ENCODE results near the gene SPIN2B.

DNA sequence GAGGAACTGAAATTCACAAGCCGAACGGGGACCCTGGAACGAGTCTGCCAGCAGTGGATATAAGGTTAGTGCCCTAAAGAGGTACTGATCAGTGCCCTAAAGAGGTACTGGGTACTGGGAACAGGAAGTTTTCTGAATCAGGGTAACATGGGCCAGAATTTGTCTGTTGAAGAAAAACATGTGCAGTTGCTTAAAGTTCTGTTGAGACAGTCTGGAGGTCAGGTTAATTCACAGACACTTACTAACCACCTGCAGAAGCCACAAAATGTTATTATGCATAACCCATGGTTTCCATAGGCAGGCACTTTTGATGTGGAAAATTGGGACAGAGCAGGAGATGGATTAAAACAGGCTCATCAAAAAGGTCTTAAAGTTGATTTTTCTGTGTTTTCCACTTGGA lies 17.9 kb downstream of the SPIN2B start:
- TF ChIP-seq EZH2 (IDR thresholded peaks at IDR 0.05; ENCODE audit: insufficient read depth, poor library complexity, severe bottlenecking): no peak
- TF ChIP-seq EZH2phosphoT487 (IDR thresholded peaks at IDR 0.05; ENCODE audit: insufficient read depth, low read depth): no peak
